Sigmoid colon (tissue), 3 donors: Measurements from ENCODE around the gene CORO1C.

ENCODE experiments used
- POLR2A ChIP-seq, 2 donors: fragments of 450-650 bp; IDR thresholded peaks; one replicate each; pipeline ENCODE4 v1.6.1; 2016; ENCODE audit warnings: antibody characterized with exemption in 2 of 2, mild to moderate bottlenecking in 2 of 2, moderate library complexity in 2 of 2
- TF ChIP-seq, protein P1 (sequence below), 4 experiments: fragments of 450-650 bp in 3 of 4; fragments of 200-600 bp in 1 of 4; IDR thresholded peaks; one replicate each; pipeline ENCODE4 v1.5.1; 2016 to 2019; ENCODE audit warnings: antibody characterized with exemption in 4 of 4, mild to moderate bottlenecking in 3 of 4, moderate library complexity in 2 of 4

GRCh38 chr12:108664338-108665258 lies 66.7 kb downstream of the CORO1C start:
- no peak for TF ChIP-seq POLR2A (IDR thresholded peaks at IDR 0.05)
- TF ChIP-seq, protein P1, sequence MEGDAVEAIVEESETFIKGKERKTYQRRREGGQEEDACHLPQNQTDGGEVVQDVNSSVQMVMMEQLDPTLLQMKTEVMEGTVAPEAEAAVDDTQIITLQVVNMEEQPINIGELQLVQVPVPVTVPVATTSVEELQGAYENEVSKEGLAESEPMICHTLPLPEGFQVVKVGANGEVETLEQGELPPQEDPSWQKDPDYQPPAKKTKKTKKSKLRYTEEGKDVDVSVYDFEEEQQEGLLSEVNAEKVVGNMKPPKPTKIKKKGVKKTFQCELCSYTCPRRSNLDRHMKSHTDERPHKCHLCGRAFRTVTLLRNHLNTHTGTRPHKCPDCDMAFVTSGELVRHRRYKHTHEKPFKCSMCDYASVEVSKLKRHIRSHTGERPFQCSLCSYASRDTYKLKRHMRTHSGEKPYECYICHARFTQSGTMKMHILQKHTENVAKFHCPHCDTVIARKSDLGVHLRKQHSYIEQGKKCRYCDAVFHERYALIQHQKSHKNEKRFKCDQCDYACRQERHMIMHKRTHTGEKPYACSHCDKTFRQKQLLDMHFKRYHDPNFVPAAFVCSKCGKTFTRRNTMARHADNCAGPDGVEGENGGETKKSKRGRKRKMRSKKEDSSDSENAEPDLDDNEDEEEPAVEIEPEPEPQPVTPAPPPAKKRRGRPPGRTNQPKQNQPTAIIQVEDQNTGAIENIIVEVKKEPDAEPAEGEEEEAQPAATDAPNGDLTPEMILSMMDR (IDR thresholded peaks at IDR 0.05), result peak; percentile 88 to 96 (median 92)
